Activated CD8-positive, alpha-beta T cell treated with anti-CD3 and anti-CD28 coated beads for 36 hours (primary cell): Measurements from ENCODE around the gene MTUS2. TPM values are rescaled to one million over a fixed set of nuclear protein-coding genes. Genes with fewer than 3 reads are reported as not detected.
"Not testable (repeated sequence)": the region's sequence is repeated elsewhere in the genome, so short reads cannot be mapped to it uniquely, and the experiment has no call there.

Source experiments
- ATAC-seq: fragments of 200-7000 bp; cut with Tn5 transposase; one replicate; pipeline ENCODE4 v1.10.0; 2021; ENCODE audit warnings: mild to moderate bottlenecking, moderate library complexity
- CTCF ChIA-PET: fragments of 350-600 bp; sonication (Branson Sonifier 250); formaldehyde crosslinking; loops from one replicate; lab custom pipeline; 2021; ENCODE audit warnings: antibody characterized with exemption; lab: Charles Lee
- POLR2A ChIA-PET: fragments of 350-600 bp; sonication (Branson Sonifier 250); formaldehyde crosslinking; loops from one replicate; lab custom pipeline; 2021; ENCODE audit warnings: antibody characterized with exemption; lab: Charles Lee
- DNase-seq: peaks from one replicate; pipeline ENCODE4 v3.0.0-alpha.2; 2020
- H3K27ac Mint-ChIP-seq: one replicate; pipeline ENCODE4 v1.8.0; 2021; ENCODE audit warnings: mild to moderate bottlenecking, mixed read lengths
- H3K27me3 Mint-ChIP-seq: one replicate; pipeline ENCODE4 v1.8.0; 2021; ENCODE audit warnings: mixed read lengths
- H3K36me3 Mint-ChIP-seq: one replicate; pipeline ENCODE4 v1.8.0; 2021; ENCODE audit warnings: low read depth, mixed read lengths
- H3K4me1 Mint-ChIP-seq: one replicate; pipeline ENCODE4 v1.8.0; 2021; ENCODE audit warnings: low read depth, mixed read lengths
- H3K4me3 Mint-ChIP-seq: one replicate; pipeline ENCODE4 v1.8.0; 2021; ENCODE audit warnings: mild to moderate bottlenecking, moderate library complexity, mixed read lengths
- H3K9me3 Mint-ChIP-seq: one replicate; pipeline ENCODE4 v1.8.0; 2021; ENCODE audit warnings: mixed read lengths
- intact Hi-C: fragments of 100-400 bp; cut with micrococcal nuclease; formaldehyde crosslinking; loops from one replicate; pipeline ENCODE4 v1.10.0; 2022
- total RNA-seq, 2 experiments: library from RNA; stranded (reverse); gene quantifications; one replicate each; pipeline ENCODE4 v1.2.3, GENCODE V29; 2021
- TF ChIP-seq, protein P1 (sequence below): fragments of 200-600 bp; IDR thresholded peaks from one replicate; pipeline ENCODE4 v1.8.0; 2022; ENCODE audit warnings: antibody characterized with exemption, mild to moderate bottlenecking

MTUS2 gene
- total RNA-seq, 2 experiments from 2014 or later, result not detected

- Mint-ChIP-seq H3K27ac (no peak overlapping the region), H3K9me3 (no peaks in the 10 kb centered on the region), H3K27me3 (no peaks in the 10 kb centered on the region), H3K4me3 (no peak overlapping the region), H3K4me1 (no peaks in the 10 kb centered on the region), H3K36me3 (no peaks in the 10 kb centered on the region)
- ATAC-seq, result no peak
- TF ChIP-seq, protein P1, sequence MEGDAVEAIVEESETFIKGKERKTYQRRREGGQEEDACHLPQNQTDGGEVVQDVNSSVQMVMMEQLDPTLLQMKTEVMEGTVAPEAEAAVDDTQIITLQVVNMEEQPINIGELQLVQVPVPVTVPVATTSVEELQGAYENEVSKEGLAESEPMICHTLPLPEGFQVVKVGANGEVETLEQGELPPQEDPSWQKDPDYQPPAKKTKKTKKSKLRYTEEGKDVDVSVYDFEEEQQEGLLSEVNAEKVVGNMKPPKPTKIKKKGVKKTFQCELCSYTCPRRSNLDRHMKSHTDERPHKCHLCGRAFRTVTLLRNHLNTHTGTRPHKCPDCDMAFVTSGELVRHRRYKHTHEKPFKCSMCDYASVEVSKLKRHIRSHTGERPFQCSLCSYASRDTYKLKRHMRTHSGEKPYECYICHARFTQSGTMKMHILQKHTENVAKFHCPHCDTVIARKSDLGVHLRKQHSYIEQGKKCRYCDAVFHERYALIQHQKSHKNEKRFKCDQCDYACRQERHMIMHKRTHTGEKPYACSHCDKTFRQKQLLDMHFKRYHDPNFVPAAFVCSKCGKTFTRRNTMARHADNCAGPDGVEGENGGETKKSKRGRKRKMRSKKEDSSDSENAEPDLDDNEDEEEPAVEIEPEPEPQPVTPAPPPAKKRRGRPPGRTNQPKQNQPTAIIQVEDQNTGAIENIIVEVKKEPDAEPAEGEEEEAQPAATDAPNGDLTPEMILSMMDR, result no peak
- CTCF ChIA-PET, result no interaction called here
- DNase-seq, result no peak
- POLR2A ChIA-PET, result no interaction called here
- intact Hi-C loops, result no loop called here
Observed at GRCh38 chr13:29324601-29325000, 504.5 kb downstream of the MTUS2 start.

DNA sequence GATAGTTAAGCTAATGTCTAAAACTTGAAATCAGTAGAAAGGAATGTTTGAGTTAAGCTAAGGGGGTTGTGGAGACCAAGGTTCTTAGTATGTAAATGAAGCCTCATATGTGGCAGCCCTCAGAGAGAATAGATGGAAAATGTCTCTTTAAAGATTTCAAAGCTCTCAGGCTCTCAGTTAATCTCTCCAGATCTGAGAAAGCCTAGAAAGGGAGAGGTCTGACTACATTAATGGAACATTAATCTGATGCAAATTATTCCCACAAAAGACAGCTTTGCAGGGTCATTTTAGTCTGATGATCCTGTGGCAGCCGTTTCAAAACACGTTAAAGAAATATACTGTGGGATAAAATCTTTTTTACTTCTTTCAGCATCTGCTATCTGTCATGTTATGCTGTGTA lies 508.4 kb downstream of the MTUS2 start:
- no peak overlapping the region for H3K27ac Mint-ChIP-seq
- ATAC-seq, result no peak
- ChIA-PET POLR2A (no interaction called here), CTCF (no interaction called here)
- no peaks in the 10 kb centered on the region for H3K4me1 Mint-ChIP-seq
- no peak overlapping the region for H3K4me3 Mint-ChIP-seq
- intact Hi-C loops, result no loop called here
- peaks cover 4% of the 10 kb centered on the region for H3K9me3 Mint-ChIP-seq
- no peaks in the 10 kb centered on the region for H3K36me3 Mint-ChIP-seq
- TF ChIP-seq, protein P1, result no peak
- DNase-seq, result no peak
- H3K27me3 Mint-ChIP-seq, result peaks cover under 1% of the 10 kb centered on the region

DNA sequence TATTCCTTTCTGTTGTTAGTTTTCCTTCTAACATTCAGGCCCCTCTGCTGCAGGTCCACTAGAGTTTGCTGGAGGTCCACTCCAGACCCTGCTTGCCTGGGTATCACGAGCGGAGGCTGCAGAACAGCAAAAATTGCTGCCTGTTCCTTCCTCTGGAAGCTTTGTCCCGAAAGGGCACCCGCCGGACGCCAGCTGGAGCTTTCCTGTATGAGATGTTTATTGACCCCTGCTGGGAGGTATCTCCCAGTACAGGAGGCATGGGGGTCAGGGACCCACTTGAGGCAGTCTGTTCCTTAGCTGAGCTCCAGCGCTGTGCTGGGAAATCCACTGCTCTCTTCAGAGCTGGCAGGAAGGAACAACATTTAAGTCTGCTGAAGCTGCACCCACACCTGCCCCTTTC lies 516.2 kb downstream of the MTUS2 start:
- intact Hi-C loops, result no loop called here
- DNase-seq (no peak), ATAC-seq (no peak)
- ChIA-PET POLR2A (no interaction called here), CTCF (no interaction called here)
- H3K36me3 Mint-ChIP-seq, result no peaks in the 10 kb centered on the region
- TF ChIP-seq, protein P1, result no peak
- no peak overlapping the region for H3K27ac Mint-ChIP-seq
- H3K9me3 Mint-ChIP-seq, result peaks cover 13% of the 10 kb centered on the region
- peaks cover 2% of the 10 kb centered on the region for H3K27me3 Mint-ChIP-seq
- no peaks in the 10 kb centered on the region for H3K4me1 Mint-ChIP-seq
- no peak overlapping the region for H3K4me3 Mint-ChIP-seq

GRCh38 chr13:29339386-29340272 lies 519.5 kb downstream of the MTUS2 start:
- H3K9me3 Mint-ChIP-seq, result peaks cover 8% of the 10 kb centered on the region
- H3K36me3 Mint-ChIP-seq, result no peaks in the 10 kb centered on the region
- POLR2A ChIA-PET, result no interaction called here
- no peaks in the 10 kb centered on the region for H3K4me1 Mint-ChIP-seq
- H3K27ac Mint-ChIP-seq, result no peak overlapping the region
- intact Hi-C loops, result no loop called here
- ATAC-seq (no peak), DNase-seq (no peak)
- TF ChIP-seq, protein P1, result no peak
- no peak overlapping the region for H3K4me3 Mint-ChIP-seq
- CTCF ChIA-PET, result no interaction called here
- H3K27me3 Mint-ChIP-seq, result no peaks in the 10 kb centered on the region

- H3K27ac Mint-ChIP-seq, POLR2A ChIA-PET, H3K27me3 Mint-ChIP-seq, ATAC-seq, H3K4me3 Mint-ChIP-seq, H3K9me3 Mint-ChIP-seq, intact Hi-C loops, CTCF ChIA-PET, DNase-seq, H3K4me1 Mint-ChIP-seq, H3K36me3 Mint-ChIP-seq: not testable (repeated sequence)
Observed at GRCh38 chr13:29345860-29346582, 525.9 kb downstream of the MTUS2 start.
